ENCODE results near the gene LIN9. TPM values are rescaled to one million over a fixed set of nuclear protein-coding genes. Genes with fewer than 3 reads are reported as not detected.
"Not testable (repeated sequence)": the region's sequence is repeated elsewhere in the genome, so short reads cannot be mapped to it uniquely, and the experiment has no call there.

The LIN9 gene
- polyA plus RNA-seq, 1 experiment = 2.1 TPM

DNA sequence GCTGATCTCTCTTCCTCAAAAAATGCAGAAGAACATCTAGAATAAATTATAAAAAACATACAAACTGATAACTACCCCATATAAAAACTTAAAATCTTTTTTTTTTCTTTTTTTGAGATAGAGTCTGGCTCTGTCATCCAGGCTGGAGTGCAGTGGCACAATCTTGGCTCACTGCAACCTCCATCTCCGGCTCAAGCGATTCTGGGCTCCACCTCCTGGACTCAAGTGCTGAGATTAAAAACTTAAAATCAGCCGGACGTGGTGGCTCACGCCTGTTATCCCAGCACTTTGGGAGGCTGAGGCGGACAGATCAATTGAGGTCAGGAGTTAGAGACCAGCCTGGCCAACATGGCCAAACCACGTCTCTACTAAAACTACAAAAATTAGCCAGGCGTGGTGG is 31.1 kb downstream of the LIN9 start:
- TF ChIP-seq, protein P1, sequence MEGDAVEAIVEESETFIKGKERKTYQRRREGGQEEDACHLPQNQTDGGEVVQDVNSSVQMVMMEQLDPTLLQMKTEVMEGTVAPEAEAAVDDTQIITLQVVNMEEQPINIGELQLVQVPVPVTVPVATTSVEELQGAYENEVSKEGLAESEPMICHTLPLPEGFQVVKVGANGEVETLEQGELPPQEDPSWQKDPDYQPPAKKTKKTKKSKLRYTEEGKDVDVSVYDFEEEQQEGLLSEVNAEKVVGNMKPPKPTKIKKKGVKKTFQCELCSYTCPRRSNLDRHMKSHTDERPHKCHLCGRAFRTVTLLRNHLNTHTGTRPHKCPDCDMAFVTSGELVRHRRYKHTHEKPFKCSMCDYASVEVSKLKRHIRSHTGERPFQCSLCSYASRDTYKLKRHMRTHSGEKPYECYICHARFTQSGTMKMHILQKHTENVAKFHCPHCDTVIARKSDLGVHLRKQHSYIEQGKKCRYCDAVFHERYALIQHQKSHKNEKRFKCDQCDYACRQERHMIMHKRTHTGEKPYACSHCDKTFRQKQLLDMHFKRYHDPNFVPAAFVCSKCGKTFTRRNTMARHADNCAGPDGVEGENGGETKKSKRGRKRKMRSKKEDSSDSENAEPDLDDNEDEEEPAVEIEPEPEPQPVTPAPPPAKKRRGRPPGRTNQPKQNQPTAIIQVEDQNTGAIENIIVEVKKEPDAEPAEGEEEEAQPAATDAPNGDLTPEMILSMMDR (IDR thresholded peaks at IDR 0.05; ENCODE audit: insufficient read depth, low read depth, low read length) = no peak
- Histone ChIP-seq H3K27me3 (ENCODE audit: control insufficient read depth, insufficient read depth, low read length) (no peaks in the 10 kb centered on the region), H3K4me3 (ENCODE audit: low read depth, low read length) (no peak overlapping the region), H3K36me3 (ENCODE audit: control insufficient read depth, insufficient read depth, low read length) (no peaks in the 10 kb centered on the region)
- CTCF ChIA-PET = no interaction called here
- POLR2A ChIA-PET = no interaction called here
- no peak for DNase-seq (ENCODE audit: low read depth)

DNA sequence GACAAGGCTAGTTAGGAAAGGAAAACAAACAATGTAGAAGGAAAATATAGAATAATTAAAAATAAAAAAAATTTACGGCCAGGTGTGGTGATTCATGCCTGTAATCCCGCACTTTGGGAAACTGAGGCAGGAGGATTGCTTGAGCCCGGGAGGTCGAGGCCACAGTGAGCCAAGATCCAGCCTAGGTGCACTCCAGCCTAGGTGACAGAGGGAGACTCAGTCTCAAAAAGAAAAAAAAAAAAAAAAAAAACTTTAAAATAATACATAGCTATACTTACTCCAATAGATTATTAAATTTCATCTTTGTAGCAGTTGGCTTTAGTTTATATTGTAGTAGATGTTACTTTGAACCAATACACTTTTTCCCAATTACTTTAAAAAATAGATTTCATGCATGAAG is 32.0 kb downstream of the LIN9 start:
- no peaks in the 10 kb centered on the region for H3K36me3 ChIP-seq (ENCODE audit: control insufficient read depth, insufficient read depth, low read length)
- DNase-seq (ENCODE audit: low read depth) = no peak
- no peaks in the 10 kb centered on the region for H3K27me3 ChIP-seq (ENCODE audit: control insufficient read depth, insufficient read depth, low read length)
- no peak overlapping the region for H3K4me3 ChIP-seq (ENCODE audit: low read depth, low read length)
- TF ChIP-seq, protein P1 (IDR thresholded peaks at IDR 0.05; ENCODE audit: insufficient read depth, low read depth, low read length) = no peak
- CTCF ChIA-PET = no interaction called here
- POLR2A ChIA-PET = no interaction called here

DNA sequence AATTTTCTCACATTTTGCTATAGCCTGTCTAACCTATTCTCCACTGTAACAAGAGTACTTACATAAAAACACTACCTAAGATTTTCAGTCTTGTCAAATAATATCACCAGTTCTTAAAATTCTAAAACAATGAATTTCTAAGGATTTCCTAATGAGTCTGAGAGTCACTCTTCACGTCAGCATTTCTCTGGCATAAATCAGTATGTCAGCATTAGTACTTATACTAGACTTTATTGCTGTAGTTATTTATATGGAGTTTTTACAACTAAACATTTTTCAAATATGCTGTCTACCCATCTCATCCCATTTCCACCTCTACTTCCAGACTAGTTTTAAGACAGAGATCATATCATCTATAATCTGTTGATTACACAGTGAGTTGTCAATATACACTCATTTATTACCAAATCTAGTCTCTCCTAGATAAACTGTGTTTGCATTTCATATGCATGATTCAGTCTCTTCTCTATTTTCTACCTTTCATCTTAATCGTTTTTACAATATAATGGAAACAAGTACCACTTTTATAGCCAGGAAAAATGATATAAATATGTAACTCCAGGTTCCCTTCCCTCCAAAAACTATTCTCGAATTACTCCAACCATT is 32.8 kb downstream of the LIN9 start:
- Histone ChIP-seq H3K4me3 (ENCODE audit: low read depth, low read length) (no peak overlapping the region), H3K27me3 (ENCODE audit: control insufficient read depth, insufficient read depth, low read length) (no peaks in the 10 kb centered on the region), H3K36me3 (ENCODE audit: control insufficient read depth, insufficient read depth, low read length) (no peaks in the 10 kb centered on the region)
- POLR2A ChIA-PET = no interaction called here
- TF ChIP-seq, protein P1 (IDR thresholded peaks at IDR 0.05; ENCODE audit: insufficient read depth, low read depth, low read length) = no peak
- CTCF ChIA-PET = interaction anchor here (1.5 kb wide), 1 partner anchor 79 kb away, joined by 3 read pairs; no protein-coding TSS in a partner anchor
- no peak for DNase-seq (ENCODE audit: low read depth)

DNA sequence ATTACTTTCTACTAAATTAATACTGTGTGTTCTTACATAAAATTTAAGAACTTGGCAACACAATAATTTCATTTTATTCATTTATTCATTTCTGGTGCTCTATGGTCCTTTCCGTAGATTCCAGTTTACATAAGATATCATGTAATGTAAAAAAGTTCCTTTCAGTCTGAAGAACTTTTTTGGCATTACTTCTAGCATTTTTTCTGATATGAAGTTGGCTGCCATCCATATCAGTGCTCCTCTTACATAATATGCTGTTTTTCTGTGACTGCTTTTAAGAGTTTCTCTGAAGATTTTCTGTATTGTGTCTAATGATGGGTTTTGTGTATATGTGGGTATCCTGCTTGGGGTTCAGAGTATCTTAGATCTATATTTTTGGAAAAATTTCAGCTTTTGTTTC is 34.8 kb downstream of the LIN9 start:
- no peak for DNase-seq (ENCODE audit: low read depth)

DNA sequence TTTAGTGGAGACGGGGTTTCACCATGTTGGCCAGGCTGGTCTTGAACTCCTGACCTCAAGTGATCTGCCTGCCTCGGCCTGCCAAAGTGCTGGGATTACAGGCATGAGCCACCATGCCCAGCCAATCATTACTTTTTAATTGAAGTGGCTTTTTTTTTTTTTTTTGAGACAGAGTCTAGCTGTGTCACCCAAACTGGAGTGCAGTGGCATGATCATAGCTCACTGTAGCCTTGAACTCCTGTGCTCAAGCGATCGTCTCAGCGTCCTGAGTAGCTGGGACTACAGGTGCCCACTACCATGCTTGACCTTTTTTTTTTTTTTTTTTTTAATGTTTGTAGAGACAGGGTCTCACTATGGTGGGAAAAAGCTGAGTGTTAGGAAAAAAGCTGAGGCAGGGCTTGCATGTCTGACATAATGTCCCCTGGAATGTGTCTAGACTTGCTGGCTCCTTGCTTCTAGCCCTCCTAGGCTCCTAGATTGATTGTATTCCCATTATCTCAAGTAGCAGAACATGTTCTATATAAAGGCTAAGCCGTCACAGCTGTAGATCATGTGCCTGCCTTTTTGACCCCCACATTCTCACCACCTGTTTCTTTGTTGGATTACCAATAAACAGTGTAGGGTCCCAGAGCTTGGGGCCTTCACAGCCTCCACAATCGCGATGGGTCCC is 36.6 kb downstream of the LIN9 start:
- H3K27me3 ChIP-seq (ENCODE audit: control insufficient read depth, insufficient read depth, low read length); DNase-seq (ENCODE audit: low read depth); H3K36me3 ChIP-seq (ENCODE audit: control insufficient read depth, insufficient read depth, low read length); H3K4me3 ChIP-seq (ENCODE audit: low read depth, low read length); POLR2A ChIA-PET: not testable (repeated sequence)
- CTCF ChIA-PET = interaction anchor here (0.6 kb wide), 1 partner anchor 10 kb away, joined by 3 read pairs; no protein-coding TSS in a partner anchor

More for the DNA sequence above, 34.8 kb downstream of the LIN9 start:
- TF ChIP-seq, protein P1 (IDR thresholded peaks at IDR 0.05; ENCODE audit: insufficient read depth, low read depth, low read length) = no peak
- ChIA-PET POLR2A (no interaction called here), CTCF (no interaction called here)
- H3K36me3 ChIP-seq (ENCODE audit: control insufficient read depth, insufficient read depth, low read length) = no peaks in the 10 kb centered on the region
- no peak overlapping the region for H3K4me3 ChIP-seq (ENCODE audit: low read depth, low read length)
- no peaks in the 10 kb centered on the region for H3K27me3 ChIP-seq (ENCODE audit: control insufficient read depth, insufficient read depth, low read length)
